Activated CD4-positive, alpha-beta T cell treated with anti-CD3 and anti-CD28 coated beads, Interleukin-2, amount 50 U/mL, for 24 hours (primary cell): ENCODE data around the gene MAP1B.
"Not testable (repeated sequence)": the region's sequence is repeated elsewhere in the genome, so short reads cannot be mapped to it uniquely, and the experiment has no call there.

Experiments used
- DNase-seq, 2 donors: peaks; one replicate each; pipeline ENCODE4 v3.0.0-alpha.2; 2020; ENCODE audit warnings: low read depth in 1 of 2, low spot score in 1 of 2

The MAP1B gene

DNA sequence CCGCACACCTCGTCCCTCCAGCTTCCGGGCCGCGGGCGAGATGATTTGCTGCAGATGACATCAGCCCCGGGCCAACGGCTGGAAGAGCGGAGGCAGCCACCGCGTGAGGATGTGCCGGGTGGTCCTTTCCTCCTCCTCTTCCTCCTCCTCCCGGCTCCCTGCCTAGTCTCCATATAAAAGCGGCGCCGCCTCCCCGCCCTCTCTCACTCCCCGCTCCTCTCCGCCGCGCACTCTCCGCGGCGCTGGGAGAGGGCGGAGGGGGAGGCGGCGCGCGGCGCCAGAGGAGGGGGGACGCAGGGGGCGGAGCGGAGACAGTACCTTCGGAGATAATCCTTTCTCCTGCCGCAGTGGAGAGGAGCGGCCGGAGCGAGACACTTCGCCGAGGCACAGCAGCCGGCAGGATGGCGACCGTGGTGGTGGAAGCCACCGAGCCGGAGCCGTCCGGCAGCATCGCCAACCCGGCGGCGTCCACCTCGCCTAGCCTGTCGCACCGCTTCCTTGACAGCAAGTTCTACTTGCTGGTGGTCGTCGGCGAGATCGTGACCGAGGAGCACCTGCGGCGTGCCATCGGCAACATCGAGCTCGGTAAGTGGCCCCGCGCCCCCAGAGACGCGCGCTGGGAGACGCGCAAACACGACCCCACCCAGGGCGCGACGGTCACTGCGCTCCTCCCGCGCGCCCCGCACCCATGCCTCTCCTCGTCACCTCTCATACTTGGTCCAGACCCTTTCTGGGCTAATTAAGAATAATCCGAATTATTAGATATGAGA is at the start of gene MAP1B:
MAP1B (plus strand) TSS at position 345 of the 770 bp plus-strand sequence; CDS start at position 402, 57 bp downstream.
- no peak for DNase-seq

DNA sequence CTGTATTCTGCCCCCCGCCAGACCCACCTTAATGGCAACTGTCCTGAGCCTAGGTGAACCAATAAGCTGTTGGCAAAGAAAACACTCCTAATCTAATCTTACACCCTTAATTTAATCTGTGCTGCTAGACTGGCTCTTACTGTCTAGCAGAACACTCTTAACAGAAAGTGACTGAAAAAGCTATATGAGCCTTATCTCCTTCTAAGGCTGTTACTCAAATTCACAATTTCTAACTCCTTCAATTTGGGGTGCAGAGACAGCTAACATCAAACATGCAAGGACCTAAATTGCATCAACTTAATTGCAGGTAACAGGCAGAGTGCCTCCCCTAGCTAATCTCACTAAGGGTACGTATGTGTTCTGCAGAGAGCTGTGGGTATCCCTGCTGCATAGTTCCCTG is 49.5 kb upstream of the MAP1B start:
- no peak for DNase-seq

DNA sequence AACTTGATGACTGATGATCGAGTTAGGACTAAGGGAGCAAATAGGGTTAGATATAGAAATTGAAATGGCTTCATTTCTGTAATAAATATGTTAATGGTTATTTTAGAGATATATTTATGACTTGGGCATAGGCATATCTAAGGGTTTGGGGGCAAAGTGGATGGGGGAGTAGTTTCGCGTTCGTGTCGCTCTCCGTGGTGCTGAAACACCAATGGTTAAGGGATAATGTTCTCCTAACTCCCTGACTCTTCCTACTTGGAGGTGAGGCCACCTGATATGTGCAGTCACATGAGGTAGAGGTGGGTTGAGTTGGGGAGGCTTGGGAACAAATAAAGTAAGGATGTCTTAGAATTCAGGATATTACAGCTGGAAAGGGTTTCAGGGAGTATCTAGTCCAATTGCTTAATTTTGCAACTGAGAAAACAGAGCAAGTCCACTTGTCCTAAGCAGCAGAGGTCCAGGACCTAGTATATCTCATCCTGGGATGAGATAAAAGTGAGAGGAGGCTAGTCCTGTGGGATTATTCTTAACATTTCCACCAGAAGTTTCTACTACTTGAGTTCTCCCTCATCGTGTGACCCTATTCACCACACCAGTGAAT is 44.0 kb upstream of the MAP1B start:
- DNase-seq = no peak

DNA sequence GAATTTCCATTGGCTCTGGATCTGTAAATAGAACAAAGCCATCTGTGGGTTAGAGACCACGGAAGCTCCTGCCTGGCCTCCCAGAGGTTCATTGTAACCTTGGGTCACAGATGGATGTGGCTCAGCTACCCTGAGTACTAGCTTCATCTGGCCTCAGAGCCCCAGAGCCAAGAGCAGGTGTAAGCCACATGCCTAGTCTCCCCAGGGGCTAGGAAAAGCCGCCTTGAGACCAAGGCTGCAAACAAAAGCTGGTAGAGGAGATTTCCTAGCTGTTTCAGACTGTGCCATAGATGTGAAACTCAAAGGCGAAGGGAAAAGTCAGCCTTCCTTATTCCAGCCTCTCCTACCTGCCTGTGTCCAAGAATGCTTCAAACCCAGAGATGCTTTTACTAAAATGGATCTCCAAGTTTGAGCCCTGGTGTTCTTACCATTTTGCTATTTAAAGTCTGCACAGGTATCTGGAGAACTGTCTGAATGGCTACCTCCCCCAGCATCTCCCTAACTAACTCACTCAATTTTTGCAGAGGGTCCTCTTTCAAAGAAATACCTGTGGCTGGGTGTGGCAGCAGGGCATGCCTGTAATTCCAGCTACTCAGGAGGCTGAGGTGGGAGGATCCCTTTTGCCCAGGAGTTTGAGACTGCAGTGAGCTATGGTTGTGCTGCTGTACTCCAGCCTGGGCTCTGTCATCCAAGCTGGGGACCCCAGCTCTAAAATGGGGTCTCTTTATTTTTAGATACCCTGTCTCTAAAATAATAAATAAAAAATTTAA is 42.3 kb upstream of the MAP1B start:
- DNase-seq = no peak

DNA sequence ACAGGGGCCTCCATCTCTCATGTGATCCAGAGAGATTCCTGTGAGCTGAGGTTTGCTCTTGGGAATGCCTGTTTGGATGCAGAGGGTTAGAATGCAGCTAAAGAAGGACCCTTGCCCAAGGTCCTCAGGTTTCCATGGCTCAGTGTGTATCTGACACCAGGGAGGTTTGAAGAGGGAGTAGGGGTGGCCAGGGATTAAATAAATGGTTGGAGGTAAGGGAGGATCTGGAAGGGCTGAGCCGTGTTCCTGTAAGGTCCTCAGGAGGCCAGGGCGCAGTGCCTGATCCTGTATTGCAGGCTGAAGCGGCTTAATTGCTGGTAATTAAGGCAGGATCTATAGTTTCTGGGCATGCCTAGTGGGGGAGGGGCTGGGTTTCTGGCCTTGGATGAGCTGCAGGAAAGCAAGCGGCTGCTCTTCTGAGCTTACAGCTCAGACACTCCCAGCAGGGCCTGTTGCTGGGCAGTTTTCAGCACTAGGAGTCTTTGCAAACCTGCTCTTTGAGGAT is 41.5 kb upstream of the MAP1B start:
- DNase-seq = no peak

DNA sequence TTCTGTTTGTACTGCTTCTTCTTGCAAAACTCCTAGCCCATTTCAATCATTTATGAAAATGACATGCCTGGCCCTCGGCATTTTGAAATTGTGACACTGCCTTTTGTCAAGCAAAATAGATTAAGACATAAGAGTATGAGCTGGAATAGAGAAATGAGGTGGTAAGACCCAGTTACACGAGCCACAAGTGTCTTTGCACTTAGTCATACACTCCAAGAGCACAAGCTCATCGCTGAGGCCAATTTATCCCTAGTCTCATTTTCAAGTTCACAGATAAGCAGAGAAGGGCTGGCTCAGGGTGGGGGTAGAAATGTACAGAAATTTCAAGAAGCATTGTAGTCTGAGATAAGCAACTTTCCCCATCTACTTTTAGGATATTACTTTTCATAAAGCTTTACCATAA is 40.6 kb upstream of the MAP1B start:
- DNase-seq = no peak

DNA sequence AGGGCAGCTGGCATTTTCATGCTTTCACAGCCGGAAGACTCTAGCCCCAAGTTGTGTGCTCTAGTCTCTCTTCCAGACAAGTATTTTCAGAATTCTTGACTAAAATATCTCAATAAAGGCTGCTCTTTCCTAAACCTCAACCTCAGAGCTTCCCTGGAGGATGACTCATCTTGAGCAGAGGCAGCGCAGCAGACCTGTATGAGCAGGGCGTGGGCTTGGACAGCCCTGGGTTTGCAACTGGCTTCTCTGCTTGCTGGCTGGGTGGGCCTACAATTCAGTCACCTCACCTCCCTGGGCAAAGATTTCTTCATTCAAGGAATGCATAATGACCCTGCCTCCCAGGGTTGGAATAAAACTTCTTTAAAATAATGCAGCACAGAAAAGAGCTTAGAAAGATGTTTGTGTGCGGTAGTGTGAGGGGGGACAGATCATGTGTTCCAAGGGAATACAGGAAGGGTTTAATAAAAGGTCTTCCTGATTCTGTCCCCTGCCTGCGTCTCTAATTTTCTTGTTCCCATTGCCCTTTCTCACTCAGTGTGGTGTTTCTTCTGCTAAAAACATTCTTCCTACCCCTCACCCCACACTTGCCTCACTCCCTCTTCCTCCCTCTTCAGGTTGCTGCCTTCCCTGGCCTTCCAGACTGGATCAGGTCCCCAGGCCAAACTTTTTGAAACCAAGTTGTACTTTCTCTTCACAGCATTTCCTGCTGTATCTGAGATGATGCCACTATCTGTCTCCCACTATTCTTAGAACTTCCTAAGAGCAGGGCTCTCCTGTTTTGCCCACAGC is 39.4 kb upstream of the MAP1B start:
- DNase-seq = no peak

DNA sequence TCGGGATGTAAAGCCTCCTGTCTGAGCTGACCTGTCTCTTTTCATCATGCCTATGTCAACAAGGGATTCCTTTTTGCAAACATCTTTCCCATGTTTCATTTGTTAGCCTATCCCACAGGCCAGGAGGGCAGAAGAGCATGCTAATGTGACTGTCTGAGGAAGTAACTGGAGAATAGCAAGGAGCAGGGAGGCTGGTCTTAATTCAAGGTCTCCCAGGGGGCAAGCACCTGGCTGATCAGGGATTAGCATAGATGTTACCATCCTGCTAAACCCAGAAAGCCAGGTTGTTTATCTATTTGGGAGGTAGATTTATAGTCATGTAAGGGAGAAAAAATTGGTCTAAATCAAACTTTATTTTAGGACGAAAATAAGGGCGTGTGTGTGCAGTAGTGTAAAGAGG is 36.7 kb upstream of the MAP1B start:
- DNase-seq = no peak

DNA sequence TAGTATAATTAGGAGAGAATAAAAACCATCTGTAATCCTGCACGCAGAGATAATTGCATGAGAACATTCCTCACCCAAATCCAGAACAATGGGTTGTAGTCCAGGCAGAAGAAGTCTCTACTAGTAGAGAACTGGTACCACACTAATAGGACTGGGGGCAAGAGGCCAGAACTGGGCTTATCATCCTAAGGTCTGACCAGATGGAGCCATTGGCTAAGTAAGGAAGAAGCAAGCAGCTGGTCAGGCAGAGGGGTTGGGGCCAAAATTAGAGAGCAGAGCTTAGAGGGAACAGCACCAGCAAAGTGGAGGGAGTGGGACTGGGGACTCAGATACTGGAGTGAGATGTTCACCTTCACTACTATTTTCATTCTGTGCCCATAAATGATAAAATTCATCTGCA is 35.4 kb upstream of the MAP1B start:
- DNase-seq = no peak

DNA sequence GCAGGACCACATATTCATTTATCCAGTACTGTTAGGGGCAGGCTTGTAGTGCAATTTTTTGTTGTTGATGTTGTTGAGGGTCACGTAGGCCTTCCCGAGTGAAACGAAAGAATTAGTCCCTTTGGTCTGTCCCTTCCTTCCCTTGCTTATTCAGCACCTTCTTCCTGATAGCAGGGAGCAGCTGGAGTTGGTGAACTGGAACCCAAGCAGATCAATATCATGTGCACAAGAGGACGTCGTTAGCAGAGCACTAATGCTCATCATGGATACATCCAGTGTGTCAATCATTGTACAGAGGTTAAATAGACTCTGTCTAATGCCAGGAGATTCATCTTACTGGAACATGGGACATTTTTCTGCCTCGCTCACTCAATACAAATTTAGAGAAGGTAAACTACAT is 33.0 kb upstream of the MAP1B start:
- no peak for DNase-seq

DNA sequence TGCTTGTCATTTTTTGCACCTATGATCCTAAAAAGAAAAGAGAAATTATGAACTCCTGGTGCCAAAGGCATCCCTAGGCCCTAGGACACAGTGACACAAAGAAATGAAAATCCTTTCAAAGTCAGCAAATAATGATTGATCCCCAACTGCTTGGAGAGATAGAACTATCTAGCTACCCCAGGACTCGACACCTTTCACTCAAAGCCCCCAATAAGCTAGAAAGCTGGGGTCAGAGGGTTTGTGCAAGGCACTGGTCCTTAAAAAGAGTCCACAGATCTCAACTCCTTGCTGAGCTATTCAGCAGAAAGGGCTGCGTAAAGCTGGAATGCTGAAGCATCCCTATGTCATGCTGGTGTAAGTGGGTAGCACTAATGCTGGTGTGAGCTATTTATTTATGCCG is 31.8 kb upstream of the MAP1B start:
- no peak for DNase-seq

DNA sequence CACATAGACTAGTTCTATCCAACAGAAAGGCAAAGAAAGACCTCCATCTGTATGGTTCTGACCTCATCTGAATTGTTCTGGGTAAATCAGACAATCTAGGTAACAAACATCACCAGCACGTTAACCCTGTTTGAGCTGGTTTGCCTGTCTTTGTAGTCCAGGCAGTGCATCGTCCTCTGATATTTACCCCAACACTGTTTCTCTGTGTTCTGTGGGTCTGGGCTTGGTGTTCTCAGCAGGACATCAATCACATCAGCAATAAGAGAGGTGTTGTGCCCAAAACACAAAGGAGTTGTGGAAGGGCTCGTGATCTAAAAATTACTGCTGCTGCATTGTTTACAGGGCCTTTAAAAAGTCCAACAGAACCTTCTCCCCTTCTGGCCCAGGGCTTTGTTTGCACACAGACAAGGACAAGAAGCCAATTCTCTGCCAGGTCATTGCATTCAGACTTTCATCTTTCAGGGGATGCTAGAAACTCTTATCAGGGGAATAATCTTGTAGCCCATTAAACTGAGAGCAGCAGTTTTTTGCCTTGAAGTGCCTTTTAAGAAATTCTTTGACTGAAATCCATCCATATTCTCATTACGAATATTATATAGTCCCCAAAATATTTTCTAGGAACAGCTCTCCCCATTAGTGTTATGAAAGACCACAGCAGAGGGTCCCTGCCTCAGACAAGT is 30.5 kb upstream of the MAP1B start:
- no peak for DNase-seq

DNA sequence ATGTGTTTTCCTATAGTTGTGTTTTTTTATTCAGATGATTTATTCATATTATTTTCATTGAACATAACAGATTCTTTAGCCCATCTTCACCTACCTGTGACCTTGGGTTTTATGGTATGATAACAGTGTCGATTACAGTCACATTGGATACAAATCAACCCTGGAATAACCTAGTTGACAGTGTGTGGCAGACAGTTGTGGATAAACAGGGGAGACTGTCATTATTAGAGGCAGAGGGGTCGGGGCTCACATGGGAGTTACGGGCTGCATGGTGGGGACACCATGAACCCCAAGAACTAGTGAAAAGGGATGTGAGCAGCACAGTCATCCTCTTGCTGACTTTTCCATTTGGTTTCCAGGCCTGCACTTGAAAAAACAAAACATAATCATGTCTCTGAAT is 29.9 kb upstream of the MAP1B start:
- no peak for DNase-seq

DNA sequence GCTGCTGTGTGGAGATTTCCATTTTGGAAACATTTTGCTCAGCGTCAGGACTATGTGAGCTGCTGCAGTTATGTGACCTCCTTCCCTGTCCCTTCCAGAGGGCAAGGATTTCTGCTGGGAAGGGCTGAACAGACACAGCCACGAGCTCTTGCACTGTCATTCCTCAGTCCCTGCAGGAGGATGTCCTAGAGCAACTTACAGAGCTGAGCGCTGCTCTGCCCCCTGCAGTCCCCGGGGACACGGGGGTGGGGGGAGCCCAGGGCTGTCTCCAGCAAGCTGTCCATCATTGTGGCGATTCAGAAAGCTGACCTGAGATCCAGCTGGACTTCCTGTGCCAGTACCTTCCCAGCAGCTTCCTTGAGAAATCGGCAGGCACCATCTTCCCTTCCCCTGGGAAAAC is 28.0 kb upstream of the MAP1B start:
- DNase-seq = no peak

DNA sequence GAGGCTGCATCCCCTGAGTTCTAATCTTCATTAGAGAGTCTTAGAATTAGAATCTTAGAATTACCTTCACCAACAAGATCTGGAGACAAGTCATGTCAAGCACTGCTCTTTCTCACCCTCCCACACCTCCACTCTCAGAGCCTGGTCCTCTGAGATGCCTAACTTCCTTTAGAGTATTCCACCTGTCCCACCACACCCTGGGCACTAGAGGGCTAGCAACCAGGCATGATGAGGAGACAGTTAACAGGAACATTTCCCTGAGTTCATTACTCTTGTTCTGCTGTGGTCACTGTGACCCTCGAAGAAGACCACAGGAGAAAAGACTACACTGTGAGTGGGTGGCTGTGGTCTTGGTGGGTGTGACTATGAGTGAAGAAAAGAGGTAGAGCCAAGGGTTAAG is 25.2 kb upstream of the MAP1B start:
- DNase-seq = no peak

DNA sequence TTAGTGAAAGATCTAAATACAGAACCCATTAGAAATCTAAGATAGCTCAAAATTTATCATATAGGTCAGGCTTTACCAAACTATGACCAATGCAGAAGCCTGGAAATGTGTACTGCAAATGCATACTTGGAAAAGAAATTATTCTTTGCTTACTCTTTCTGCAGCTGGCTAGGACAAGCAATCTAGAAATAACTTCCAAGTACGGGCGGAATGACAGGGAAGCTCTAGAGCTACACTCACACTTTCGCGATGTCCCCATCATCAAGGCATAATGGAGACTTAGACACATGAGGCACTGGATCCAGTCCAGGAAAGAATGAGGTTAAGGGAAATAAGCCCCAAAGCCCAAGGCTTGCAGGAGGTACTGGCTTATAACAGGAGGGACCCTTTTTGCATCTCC is 22.4 kb upstream of the MAP1B start:
- no peak for DNase-seq

DNA sequence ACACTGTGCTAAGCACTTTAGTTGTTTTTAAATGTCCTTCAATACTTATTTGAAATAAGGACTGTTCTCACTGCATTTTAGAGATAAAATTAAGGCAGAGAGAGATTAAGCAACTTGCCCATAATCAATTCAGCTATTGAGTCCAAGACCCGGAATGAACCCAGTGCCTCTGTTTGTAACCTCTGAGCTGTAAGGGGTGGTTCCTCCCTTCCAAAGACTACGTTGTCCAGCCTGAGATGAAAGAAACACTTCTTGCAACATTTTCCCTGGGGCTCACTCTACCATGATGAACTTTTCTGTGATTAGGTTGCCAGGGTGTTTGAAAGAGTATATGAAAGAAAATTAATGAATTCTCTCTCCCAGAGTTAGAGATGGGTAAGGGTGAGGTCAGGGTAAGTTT is 22.0 kb upstream of the MAP1B start:
- DNase-seq = no peak

DNA sequence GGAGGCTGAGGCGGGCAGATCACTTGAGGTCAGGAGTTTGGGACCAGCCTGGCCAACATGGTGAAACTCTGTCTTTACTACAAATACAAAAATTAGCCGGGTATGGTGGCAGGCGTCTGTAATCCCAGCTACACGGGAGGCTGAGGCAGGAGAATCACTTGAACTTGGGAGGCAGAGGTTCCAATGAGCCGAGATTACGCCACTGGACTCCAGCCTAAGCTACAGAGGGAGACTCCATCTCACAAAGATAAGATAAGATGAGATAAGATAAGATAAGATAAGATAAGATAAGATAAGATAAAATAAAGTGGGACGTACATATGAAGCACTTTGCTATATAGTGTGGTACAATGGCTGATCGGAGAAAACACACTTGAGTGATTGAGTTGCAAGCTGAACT is 17.6 kb upstream of the MAP1B start:
- DNase-seq = not testable (repeated sequence)

DNA sequence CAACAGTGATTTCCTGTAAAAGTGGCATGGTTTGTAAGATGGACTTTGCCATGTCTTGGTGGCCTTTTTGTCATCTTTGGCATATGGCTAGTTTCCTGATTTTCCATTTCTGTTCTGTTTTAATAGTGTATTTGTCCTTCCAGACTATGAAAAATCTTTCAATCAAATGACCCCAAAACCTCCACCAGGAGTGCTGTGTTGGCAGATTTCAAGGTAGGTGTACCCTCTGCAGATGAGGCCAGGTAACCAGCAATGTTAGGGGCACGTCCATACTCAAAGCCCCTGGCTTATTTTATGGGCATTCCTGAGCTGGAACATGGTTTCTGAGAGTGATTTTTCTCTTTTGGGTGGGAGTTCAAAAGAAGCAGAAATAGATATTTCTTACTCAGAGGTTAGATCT is 15.2 kb upstream of the MAP1B start:
- DNase-seq = no peak

DNA sequence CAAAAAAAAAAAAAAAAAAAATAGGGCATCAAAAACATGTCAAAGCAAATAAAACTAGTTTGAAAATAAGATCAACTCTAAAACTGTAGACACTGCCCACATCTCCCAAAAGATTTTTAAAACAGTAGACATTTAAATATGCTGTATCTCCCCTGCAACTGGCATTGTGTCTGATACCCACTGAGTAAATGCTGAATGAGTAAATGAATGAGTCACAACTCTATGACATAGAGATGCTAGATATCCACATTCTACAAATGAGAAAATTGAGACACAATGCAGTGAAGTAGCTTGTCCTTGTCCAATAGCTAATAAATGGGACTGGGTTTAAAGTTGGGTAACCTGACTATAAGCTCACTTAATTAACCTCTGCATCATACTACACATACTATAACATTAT is 14.1 kb upstream of the MAP1B start:
- DNase-seq = no peak

DNA sequence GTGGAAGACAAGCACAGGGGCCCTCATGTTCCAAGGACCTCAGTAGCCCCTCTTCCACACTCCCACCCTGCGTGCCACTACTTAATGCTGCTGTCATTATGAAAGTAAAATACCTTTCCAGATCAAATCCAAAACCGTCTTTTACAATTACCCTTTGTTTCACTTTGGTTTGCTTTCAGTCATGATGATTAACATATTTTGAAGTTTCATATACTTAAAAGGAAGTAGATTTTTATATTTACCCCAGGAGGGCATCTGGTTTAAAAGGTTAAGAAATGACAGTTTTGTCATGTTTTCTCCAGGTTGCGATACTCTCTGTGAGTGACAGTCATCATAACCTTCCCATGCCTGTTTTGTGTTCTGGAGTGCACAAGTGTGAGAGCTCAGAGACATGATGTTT is 13.5 kb upstream of the MAP1B start:
- no peak for DNase-seq
